Measurements from ENCODE around the gene LTBP1. TPM values are rescaled to one million over a fixed set of nuclear protein-coding genes. Genes with fewer than 3 reads are reported as not detected.
"Not testable (repeated sequence)": the region's sequence is repeated elsewhere in the genome, so short reads cannot be mapped to it uniquely, and the experiment has no call there.

The LTBP1 gene
- polyA plus RNA-seq, 5 donors, result 37.7 to 59.9 (median 52.7) TPM

- no peak for DNase-seq
These were observed 478.4 kb downstream of the LTBP1 start for GRCh38 chr2:33425161-33425560.

GRCh38 chr2:33425586-33426031, 478.9 kb downstream of the LTBP1 start:
- DNase-seq, result no peak

- no peak for DNase-seq
These were observed 480.0 kb downstream of the LTBP1 start for GRCh38 chr2:33426666-33427231.

- no peak for DNase-seq
These were observed 483.3 kb downstream of the LTBP1 start for GRCh38 chr2:33430077-33430476.

GRCh38 chr2:33430856-33431255, 484.1 kb downstream of the LTBP1 start:
- DNase-seq, result no peak

- DNase-seq, result no peak
These were observed 486.1 kb downstream of the LTBP1 start for GRCh38 chr2:33432871-33433270.

GRCh38 chr2:33433279-33434235, 486.8 kb downstream of the LTBP1 start:
- DNase-seq, result no peak

- no peak for DNase-seq
These were observed 488.8 kb downstream of the LTBP1 start for GRCh38 chr2:33435518-33435917.

GRCh38 chr2:33436083-33436482, 489.3 kb downstream of the LTBP1 start:
- no peak for DNase-seq

GRCh38 chr2:33437297-33437696, 490.5 kb downstream of the LTBP1 start:
- DNase-seq, result no peak

- no peak for DNase-seq
These were observed 491.1 kb downstream of the LTBP1 start for GRCh38 chr2:33437815-33438214.

GRCh38 chr2:33441235-33441810, 494.6 kb downstream of the LTBP1 start:
- DNase-seq, result peak in 1 of 2 donors; percentile 39

GRCh38 chr2:33442052-33442451, 495.3 kb downstream of the LTBP1 start:
- not testable (repeated sequence) for DNase-seq

GRCh38 chr2:33442528-33443079, 495.9 kb downstream of the LTBP1 start:
- DNase-seq, result no peak

GRCh38 chr2:33443274-33443829, 496.6 kb downstream of the LTBP1 start:
- no peak for DNase-seq

GRCh38 chr2:33444967-33445366, 498.2 kb downstream of the LTBP1 start:
- DNase-seq, result no peak

- DNase-seq, result no peak
These were observed 501.6 kb downstream of the LTBP1 start for GRCh38 chr2:33448220-33448899.

Measured in right lung (tissue), 5 donors.